ENCODE results near the gene VPS37C.

DNA sequence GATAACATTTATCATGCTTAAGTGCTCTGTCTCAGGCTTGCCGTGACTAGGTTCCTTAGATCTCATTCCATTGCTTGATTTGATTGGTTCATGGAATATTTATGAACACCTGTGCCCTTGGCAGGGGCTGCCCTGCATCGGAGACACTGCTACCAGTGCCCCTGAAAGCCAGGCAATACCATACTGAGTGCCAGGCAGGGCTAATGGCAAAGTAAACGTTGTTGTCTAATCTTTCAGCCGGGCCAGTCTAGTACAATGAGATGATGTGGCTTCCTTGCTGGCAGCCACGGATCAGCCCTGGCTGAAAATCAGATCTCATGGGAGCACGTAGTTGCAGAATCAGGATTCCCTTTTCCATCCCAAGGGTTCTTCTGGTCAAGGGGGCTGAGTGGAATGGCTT lies 37.1 kb upstream of the VPS37C start:
- TF ChIP-seq, protein P1, sequence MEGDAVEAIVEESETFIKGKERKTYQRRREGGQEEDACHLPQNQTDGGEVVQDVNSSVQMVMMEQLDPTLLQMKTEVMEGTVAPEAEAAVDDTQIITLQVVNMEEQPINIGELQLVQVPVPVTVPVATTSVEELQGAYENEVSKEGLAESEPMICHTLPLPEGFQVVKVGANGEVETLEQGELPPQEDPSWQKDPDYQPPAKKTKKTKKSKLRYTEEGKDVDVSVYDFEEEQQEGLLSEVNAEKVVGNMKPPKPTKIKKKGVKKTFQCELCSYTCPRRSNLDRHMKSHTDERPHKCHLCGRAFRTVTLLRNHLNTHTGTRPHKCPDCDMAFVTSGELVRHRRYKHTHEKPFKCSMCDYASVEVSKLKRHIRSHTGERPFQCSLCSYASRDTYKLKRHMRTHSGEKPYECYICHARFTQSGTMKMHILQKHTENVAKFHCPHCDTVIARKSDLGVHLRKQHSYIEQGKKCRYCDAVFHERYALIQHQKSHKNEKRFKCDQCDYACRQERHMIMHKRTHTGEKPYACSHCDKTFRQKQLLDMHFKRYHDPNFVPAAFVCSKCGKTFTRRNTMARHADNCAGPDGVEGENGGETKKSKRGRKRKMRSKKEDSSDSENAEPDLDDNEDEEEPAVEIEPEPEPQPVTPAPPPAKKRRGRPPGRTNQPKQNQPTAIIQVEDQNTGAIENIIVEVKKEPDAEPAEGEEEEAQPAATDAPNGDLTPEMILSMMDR (IDR thresholded peaks at IDR 0.05): no peak
- TF ChIP-seq POLR2AphosphoS5 (IDR thresholded peaks at IDR 0.05) (no peak), POLR2A (IDR thresholded peaks at IDR 0.05) (no peak), EP300 (IDR thresholded peaks at IDR 0.05; ENCODE audit: low read depth) (no peak)

Measured in transverse colon (tissue), 4 donors.